Common myeloid progenitor, CD34-positive (primary cell): ENCODE results near the gene SLX1A.

Experiments
- CTCF ChIA-PET: fragments of 350-600 bp; sonication (Branson Sonifier 250); formaldehyde crosslinking; loops from one replicate; lab custom pipeline; 2021; ENCODE audit warnings: antibody characterized with exemption; lab: Charles Lee
- POLR2A ChIA-PET: fragments of 350-600 bp; sonication (Branson Sonifier 250); formaldehyde crosslinking; loops from one replicate; lab custom pipeline; 2021; ENCODE audit warnings: antibody characterized with exemption; lab: Charles Lee
- DNase-seq, 3 donors: peaks; one replicate each; pipeline versions ENCODE4 v3.0.0 to v3.0.0-alpha.2; 2013
- H3K27ac ChIP-seq, 2 experiments: 1 replicate in 1 of 2; 2 replicates in 1 of 2; pipeline ENCODE4 v1.7.0; 2013; ENCODE audit warnings: inconsistent platforms in 2 of 2, low read length in 2 of 2, mild to moderate bottlenecking in 2 of 2, low read depth in 1 of 2, moderate library complexity in 1 of 2; ENCODE audit not compliant: severe bottlenecking in 2 of 2, insufficient read depth in 1 of 2, poor library complexity in 1 of 2
- H3K27me3 ChIP-seq, 5 experiments: replicated peaks in 2 of 5; 1 replicate in 3 of 5; 2 replicates in 2 of 5; pipeline versions ENCODE4 v1.6.1 to v1.7.0; 2013; ENCODE audit warnings: low read length in 4 of 5, mild to moderate bottlenecking in 2 of 5, moderate library complexity in 2 of 5, inconsistent platforms in 1 of 5; ENCODE audit not compliant: insufficient read depth in 5 of 5, control insufficient read depth in 4 of 5
- H3K36me3 ChIP-seq, 4 experiments: 1 replicate in 2 of 4; 2 replicates in 2 of 4; pipeline versions ENCODE4 v1.6.1 to v1.7.0; 2013; ENCODE audit warnings: low read length in 3 of 4, control low read depth in 1 of 4, mild to moderate bottlenecking in 1 of 4; ENCODE audit not compliant: control insufficient read depth in 4 of 4, insufficient read depth in 4 of 4
- H3K4me1 ChIP-seq, 4 experiments: 1 replicate in 3 of 4; 2 replicates in 1 of 4; pipeline versions ENCODE4 v1.6.1 to v1.7.1; 2013; ENCODE audit warnings: low read length in 3 of 4, mild to moderate bottlenecking in 3 of 4, control low read depth in 1 of 4, inconsistent platforms in 1 of 4, moderate library complexity in 1 of 4; ENCODE audit not compliant: control insufficient read depth in 4 of 4, insufficient read depth in 4 of 4; ENCODE audit errors: control extremely low read depth in 1 of 4
- H3K4me3 ChIP-seq, 7 experiments: 1 replicate in 4 of 7; 2 replicates in 3 of 7; pipeline versions ENCODE4 v1.5.1 to v1.7.0; 2013; ENCODE audit warnings: mild to moderate bottlenecking in 7 of 7, low read length in 6 of 7, moderate library complexity in 6 of 7, inconsistent platforms in 2 of 7, low read depth in 2 of 7, control low read depth in 1 of 7; ENCODE audit not compliant: insufficient read depth in 4 of 7, control insufficient read depth in 1 of 7; ENCODE audit errors: extremely low read depth in 1 of 7
- H3K9me3 ChIP-seq, 5 experiments: 1 replicate in 4 of 5; 2 replicates in 1 of 5; pipeline versions ENCODE4 v1.6.1 to v1.7.1; 2013; ENCODE audit warnings: low read length in 4 of 5, mild to moderate bottlenecking in 2 of 5, inconsistent platforms in 1 of 5, low read depth in 1 of 5, moderate library complexity in 1 of 5; ENCODE audit not compliant: control insufficient read depth in 4 of 5, insufficient read depth in 2 of 5; ENCODE audit errors: control extremely low read depth in 1 of 5
- WGBS: methylation state at CpG from one replicate; pipeline ENCODE4 v1.1.5; 2013; ENCODE audit not compliant: insufficient coverage; 5-methylcytosine and 5-hydroxymethylcytosine counted together

Gene SLX1A

GRCh38 chr16:30183233-30184095, 10.2 kb upstream of the SLX1A start, which contains the start of gene CORO1A:
TSS of gene CORO1A (plus strand) at chr16:30183602. CDS start at chr16:30185210, 1,608 bp downstream.
- Histone ChIP-seq H3K4me3 (peak within 1 kb of the TSS; percentile 67 to 87 (median 81)), H3K27me3 (no peaks in the 10 kb centered on the region), H3K4me1 (peaks cover 0 to 51% (median 43%) of the 10 kb centered on the region in 4 experiments), H3K27ac (peak within 1 kb of the TSS; percentile 58 to 76), H3K9me3 (no peaks in the 10 kb centered on the region), H3K36me3 (peaks cover 0 to 39% (median 9%) of the 10 kb centered on the region in 4 experiments)
- ChIA-PET POLR2A (interaction anchor here (0.7 to 1.5 kb wide), 5 partner anchors 40 to 503 kb away, joined by 3 read pairs; partner anchors contain the start of gene ALDOA), CTCF (interaction anchor here (0.6 to 1.6 kb wide), 2 partner anchors 91 to 231 kb away, joined by 3 to 9 read pairs; partner anchors contain the start of gene TBX6)
- under 1% methylated on average over 57 of the region's 81 CpGs for WGBS
- peak; percentile 72 to 79 (median 72) for DNase-seq

GRCh38 chr16:30184096-30184890, 9.4 kb upstream of the SLX1A start:
- Histone ChIP-seq H3K27ac (peak overlapping the region; percentile 58 to 76), H3K4me3 (peak overlapping the region; percentile 67 to 87 (median 81)), H3K27me3 (no peaks in the 10 kb centered on the region), H3K4me1 (peaks cover 0 to 51% (median 43%) of the 10 kb centered on the region in 4 experiments), H3K36me3 (peaks cover 0 to 39% (median 9%) of the 10 kb centered on the region in 4 experiments), H3K9me3 (no peaks in the 10 kb centered on the region)
- POLR2A ChIA-PET, result interaction anchor here (0.7 to 1.5 kb wide), 5 partner anchors 61 to 504 kb away, joined by 3 to 4 read pairs (median 3); partner anchors contain the start of gene ALDOA
- CTCF ChIA-PET, result interaction anchor here (1.6 to 2.2 kb wide), 2 partner anchors 90 to 92 kb away, joined by 6 to 9 read pairs; partner anchors contain the start of gene TBX6
- peak; percentile 60 to 90 (median 87) for DNase-seq
- 2% methylated on average over 15 of the region's 24 CpGs for WGBS

GRCh38 chr16:30184891-30185682, 8.6 kb upstream of the SLX1A start:
- POLR2A ChIA-PET, result interaction anchor here (0.6 to 1.5 kb wide), 2 partner anchors 90 to 93 kb away, joined by 4 read pairs; no protein-coding TSS in a partner anchor
- no peaks in the 10 kb centered on the region for H3K9me3 ChIP-seq
- DNase-seq, result no peak
- peaks cover 0 to 51% (median 43%) of the 10 kb centered on the region in 4 experiments for H3K4me1 ChIP-seq
- no peaks in the 10 kb centered on the region for H3K27me3 ChIP-seq
- WGBS, result 79% methylated on average over 13 of the region's 13 CpGs
- CTCF ChIA-PET, result interaction anchor here (0.8 to 2.3 kb wide), 5 partner anchors 24 to 120 kb away, joined by 3 to 16 read pairs (median 4); partner anchors contain the start of genes ALDOA and TBX6
- H3K27ac ChIP-seq, result peak overlapping the region in 1 of 2 experiments; percentile 76
- H3K4me3 ChIP-seq, result peak overlapping the region; percentile 67 to 87 (median 81)
- H3K36me3 ChIP-seq, result peaks cover 0 to 39% (median 9%) of the 10 kb centered on the region in 4 experiments

- H3K4me3 ChIP-seq, result peak overlapping the region in 4 of 7 experiments; percentile 36 to 85 (median 81)
- peaks cover 0 to 39% (median 9%) of the 10 kb centered on the region in 4 experiments for H3K36me3 ChIP-seq
- H3K9me3 ChIP-seq, result no peaks in the 10 kb centered on the region
- peak overlapping the region in 1 of 2 experiments; percentile 76 for H3K27ac ChIP-seq
- peak in 2 of 3 donors; percentile 68 to 81 for DNase-seq
- H3K4me1 ChIP-seq, result peaks cover 0 to 51% (median 43%) of the 10 kb centered on the region in 4 experiments
- ChIA-PET CTCF (interaction anchor here (0.8 to 2.3 kb wide), 5 partner anchors 25 to 121 kb away, joined by 3 to 16 read pairs (median 4); partner anchors contain the start of genes ALDOA and TBX6), POLR2A (interaction anchor here (0.6 to 0.8 kb wide), 3 partner anchors 56 to 91 kb away, joined by 3 to 4 read pairs (median 3); partner anchors contain the start of gene YPEL3)
- WGBS, result 17% methylated on average over 10 of the region's 15 CpGs
- H3K27me3 ChIP-seq, result no peaks in the 10 kb centered on the region
These were observed 7.8 kb upstream of the SLX1A start for GRCh38 chr16:30185683-30186421.

- Histone ChIP-seq H3K4me3 (peak overlapping the region in 3 of 7 experiments; percentile 19 to 85 (median 77)), H3K4me1 (peaks cover 0 to 51% (median 43%) of the 10 kb centered on the region in 4 experiments), H3K9me3 (no peaks in the 10 kb centered on the region), H3K36me3 (peaks cover 0 to 39% (median 9%) of the 10 kb centered on the region in 4 experiments), H3K27ac (peak overlapping the region in 1 of 2 experiments; percentile 76), H3K27me3 (no peaks in the 10 kb centered on the region)
- no peak for DNase-seq
- WGBS, result 51% methylated on average over 8 of the region's 9 CpGs
- POLR2A ChIA-PET, result interaction anchor here (0.7 to 0.9 kb wide), 3 partner anchors 56 to 94 kb away, joined by 3 read pairs; partner anchors contain the start of gene YPEL3
- CTCF ChIA-PET, result interaction anchor here (1.5 to 2.3 kb wide), 2 partner anchors 94 to 121 kb away, joined by 4 to 16 read pairs; partner anchors contain the start of genes ALDOA and TBX6
These were observed 7.3 kb upstream of the SLX1A start for GRCh38 chr16:30186444-30186781.
